Liver (tissue), 9 donors: ENCODE data around the gene MVB12B. TPM values are rescaled to one million over a fixed set of nuclear protein-coding genes. Genes with fewer than 3 reads are reported as not detected.

ENCODE experiments used
- DNase-seq: peaks from one replicate; pipeline ENCODE4 v3.0.0-alpha.2; 2017; ENCODE audit warnings: low spot score
- H3K27ac ChIP-seq, 2 donors: one replicate each; pipeline ENCODE4 v1.7.0; 2013; ENCODE audit warnings: inconsistent platforms in 2 of 2, low read length in 2 of 2, control low read depth in 1 of 2, low read depth in 1 of 2, mild to moderate bottlenecking in 1 of 2
- H3K27me3 ChIP-seq, 4 donors: one replicate each; pipeline versions ENCODE4 v1.6.1 to v1.7.0; 2013; ENCODE audit warnings: low read length in 3 of 4, inconsistent platforms in 1 of 4, mild to moderate bottlenecking in 1 of 4, moderate library complexity in 1 of 4; ENCODE audit not compliant: control insufficient read depth in 4 of 4, insufficient read depth in 4 of 4
- H3K36me3 ChIP-seq, 4 donors: one replicate each; pipeline versions ENCODE4 v1.6.1 to v1.7.0; 2013; ENCODE audit warnings: low read length in 3 of 4, mild to moderate bottlenecking in 3 of 4, low read depth in 1 of 4, moderate library complexity in 1 of 4; ENCODE audit not compliant: control insufficient read depth in 4 of 4, insufficient read depth in 3 of 4
- H3K4me1 ChIP-seq, 4 donors: one replicate each; pipeline versions ENCODE4 v1.6.1 to v1.7.0; 2013; ENCODE audit warnings: low read length in 3 of 4, mild to moderate bottlenecking in 3 of 4, moderate library complexity in 1 of 4; ENCODE audit not compliant: control insufficient read depth in 4 of 4, insufficient read depth in 4 of 4
- H3K4me3 ChIP-seq, 3 donors: one replicate each; pipeline versions ENCODE4 v1.6.1 to v1.7.0; 2013; ENCODE audit warnings: low read length in 3 of 3, control low read depth in 1 of 3, low read depth in 1 of 3, mild to moderate bottlenecking in 1 of 3
- H3K9ac ChIP-seq, 2 donors: one replicate each; pipeline ENCODE4 v1.7.0; 2013; ENCODE audit warnings: low read length in 2 of 2, mild to moderate bottlenecking in 2 of 2, moderate library complexity in 2 of 2, control low read depth in 1 of 2, low read depth in 1 of 2
- H3K9me3 ChIP-seq, 4 donors: one replicate each; pipeline versions ENCODE4 v1.6.1 to v1.7.0; 2013; ENCODE audit warnings: low read length in 3 of 4; ENCODE audit not compliant: control insufficient read depth in 4 of 4
- EGR1 ChIP-seq, 2 donors: IDR thresholded peaks; 2 replicates each; pipeline ENCODE4 v1.6.1; 2016 to 2018; ENCODE audit warnings: antibody characterized with exemption in 2 of 2, low read depth in 2 of 2
- FOXA1 ChIP-seq: IDR thresholded peaks from 2 replicates; pipeline ENCODE4 v1.6.1; 2016; ENCODE audit warnings: antibody characterized with exemption
- FOXA2 ChIP-seq: IDR thresholded peaks from 2 replicates; pipeline ENCODE4 v1.6.1; 2016; ENCODE audit warnings: antibody characterized with exemption
- GABPA ChIP-seq, 2 donors: IDR thresholded peaks in 1 of 2; conservative IDR thresholded peaks in 1 of 2; 2 replicates each; pipeline ENCODE4 v1.6.1; 2016; ENCODE audit warnings: antibody characterized with exemption in 2 of 2, mild to moderate bottlenecking in 1 of 2, moderate library complexity in 1 of 2
- HNF4A ChIP-seq, 2 donors: conservative IDR thresholded peaks; 2 replicates each; pipeline ENCODE4 v1.6.1; 2016; ENCODE audit warnings: antibody characterized with exemption in 2 of 2, mild to moderate bottlenecking in 2 of 2
- HNF4G ChIP-seq: IDR thresholded peaks from 2 replicates; pipeline ENCODE4 v1.6.1; 2016; ENCODE audit warnings: antibody characterized with exemption
- JUND ChIP-seq, 2 donors: IDR thresholded peaks; 2 replicates each; pipeline ENCODE4 v1.6.1; 2016; ENCODE audit warnings: antibody characterized with exemption in 2 of 2
- RAD21 ChIP-seq, 2 donors: IDR thresholded peaks; 2 replicates each; pipeline ENCODE4 v1.6.1; 2016; ENCODE audit warnings: antibody characterized with exemption in 2 of 2, mild to moderate bottlenecking in 2 of 2
- RXRA ChIP-seq, 2 donors: IDR thresholded peaks; 2 replicates each; pipeline ENCODE4 v1.6.1; 2017 to 2018; ENCODE audit warnings: antibody characterized with exemption in 2 of 2, mild to moderate bottlenecking in 1 of 2
- SP1 ChIP-seq: IDR thresholded peaks from 2 replicates; pipeline ENCODE4 v1.6.1; 2018; ENCODE audit warnings: antibody characterized with exemption, mild to moderate bottlenecking
- TAF1 ChIP-seq: conservative IDR thresholded peaks from 2 replicates; pipeline ENCODE4 v1.6.1; 2016; ENCODE audit warnings: antibody characterized with exemption, mild to moderate bottlenecking
- YY1 ChIP-seq: IDR thresholded peaks from 2 replicates; pipeline ENCODE4 v1.6.1; 2016; ENCODE audit warnings: antibody characterized with exemption, mild to moderate bottlenecking
- WGBS: extraction: QIAGEN DNeasy Blood & Tissue Kit; methylation state at CpG from one replicate; pipeline ENCODE4 v1.1.7; 2013; 5-methylcytosine and 5-hydroxymethylcytosine counted together
- polyA plus RNA-seq, 2 donors: library from polyadenylated mRNA; stranded (reverse) in 1 of 2; unstranded in 1 of 2; fragments of 200-250 nt in 1 of 2; fragments of >200 nt in 1 of 2; fragmentation: Nextera tagmentation in 1 of 2; extraction: Ambion mirVana in 1 of 2; gene quantifications; one replicate each; pipeline versions ENCODE4 v1.2.1 to v1.2.3, GENCODE V29; 2013 to 2015
- total RNA-seq, 2 donors: library from RNA; depleted of rRNA; stranded (reverse); fragments of >200 nt; gene quantifications; one replicate each; pipeline ENCODE4 v1.2.3, GENCODE V29; 2014
- TF ChIP-seq, protein P1 (sequence below): fragments of 150-350 bp; IDR thresholded peaks from 2 replicates; pipeline ENCODE4 v1.5.1; 2017; ENCODE audit warnings: improper control_type of control experiment, low read depth, low read length; ENCODE audit not compliant: missing input control
- TF ChIP-seq, protein P2 (sequence below): IDR thresholded peaks from 2 replicates; pipeline ENCODE4 v1.6.1; 2016; ENCODE audit warnings: antibody characterized with exemption
- TF ChIP-seq, protein P3 (sequence below): IDR thresholded peaks from 2 replicates; pipeline ENCODE4 v1.6.1; 2016; ENCODE audit warnings: antibody characterized with exemption
- TF ChIP-seq, protein P4 (sequence below): IDR thresholded peaks from 2 replicates; pipeline ENCODE4 v1.6.1; 2016; ENCODE audit warnings: antibody characterized with exemption, mild to moderate bottlenecking
- donor health status: healthy.
- donor health status: healthy.
- donor health status: healthy.
- donor health status: healthy.
- donor health status: healthy.

Gene MVB12B
- total and polyA plus RNA-seq, 4 donors: 5.3 to 12.4 (median 8.4) TPM

DNA sequence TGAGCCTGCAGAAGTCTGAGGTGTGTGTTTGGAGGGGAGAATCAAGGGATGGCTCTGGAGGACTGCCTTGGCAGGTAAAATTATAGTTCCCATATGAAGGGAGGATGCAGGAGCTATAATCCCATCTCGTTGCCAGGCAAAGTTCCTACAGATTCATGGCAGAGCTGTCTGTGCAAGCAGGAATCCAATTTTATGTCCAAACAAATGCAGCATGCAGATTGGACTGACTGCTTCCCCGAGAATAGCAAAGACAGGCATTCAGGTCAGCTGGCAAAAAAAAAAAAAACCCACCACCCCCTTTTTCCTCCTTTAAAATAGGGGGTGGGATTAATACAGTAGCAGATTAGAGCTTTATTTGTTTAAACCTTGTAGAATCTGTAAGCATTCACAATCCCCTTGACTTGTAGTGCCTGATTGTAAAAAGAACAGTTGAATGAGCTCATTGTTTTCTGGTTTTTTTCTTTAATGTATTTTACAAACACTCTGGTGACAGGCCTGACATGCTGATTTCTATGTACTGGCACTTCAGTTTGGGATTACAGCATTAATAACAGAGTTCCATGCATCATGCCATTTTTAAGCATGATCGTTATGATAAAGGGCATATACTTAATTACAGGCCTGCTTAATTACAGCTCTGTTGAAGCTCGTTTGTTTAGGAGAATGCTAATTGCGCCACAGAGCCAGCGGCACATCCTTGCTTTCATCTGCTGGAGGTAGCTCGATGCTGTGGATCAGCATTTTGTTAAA is 145.7 kb downstream of the MVB12B start (continued):
- TF ChIP-seq TAF1 (no peak), JUND (IDR thresholded peaks at IDR 0.05) (no peak), RAD21 (IDR thresholded peaks at IDR 0.05) (no peak), EGR1 (IDR thresholded peaks at IDR 0.05; ENCODE audit: low read depth in 2 of 2) (no peak), FOXA2 (no peak), HNF4A (conservative IDR thresholded peaks at IDR 0.05) (no peak), YY1 (no peak), FOXA1 (no peak)
- TF ChIP-seq, protein P1, sequence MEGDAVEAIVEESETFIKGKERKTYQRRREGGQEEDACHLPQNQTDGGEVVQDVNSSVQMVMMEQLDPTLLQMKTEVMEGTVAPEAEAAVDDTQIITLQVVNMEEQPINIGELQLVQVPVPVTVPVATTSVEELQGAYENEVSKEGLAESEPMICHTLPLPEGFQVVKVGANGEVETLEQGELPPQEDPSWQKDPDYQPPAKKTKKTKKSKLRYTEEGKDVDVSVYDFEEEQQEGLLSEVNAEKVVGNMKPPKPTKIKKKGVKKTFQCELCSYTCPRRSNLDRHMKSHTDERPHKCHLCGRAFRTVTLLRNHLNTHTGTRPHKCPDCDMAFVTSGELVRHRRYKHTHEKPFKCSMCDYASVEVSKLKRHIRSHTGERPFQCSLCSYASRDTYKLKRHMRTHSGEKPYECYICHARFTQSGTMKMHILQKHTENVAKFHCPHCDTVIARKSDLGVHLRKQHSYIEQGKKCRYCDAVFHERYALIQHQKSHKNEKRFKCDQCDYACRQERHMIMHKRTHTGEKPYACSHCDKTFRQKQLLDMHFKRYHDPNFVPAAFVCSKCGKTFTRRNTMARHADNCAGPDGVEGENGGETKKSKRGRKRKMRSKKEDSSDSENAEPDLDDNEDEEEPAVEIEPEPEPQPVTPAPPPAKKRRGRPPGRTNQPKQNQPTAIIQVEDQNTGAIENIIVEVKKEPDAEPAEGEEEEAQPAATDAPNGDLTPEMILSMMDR: no peak

DNA sequence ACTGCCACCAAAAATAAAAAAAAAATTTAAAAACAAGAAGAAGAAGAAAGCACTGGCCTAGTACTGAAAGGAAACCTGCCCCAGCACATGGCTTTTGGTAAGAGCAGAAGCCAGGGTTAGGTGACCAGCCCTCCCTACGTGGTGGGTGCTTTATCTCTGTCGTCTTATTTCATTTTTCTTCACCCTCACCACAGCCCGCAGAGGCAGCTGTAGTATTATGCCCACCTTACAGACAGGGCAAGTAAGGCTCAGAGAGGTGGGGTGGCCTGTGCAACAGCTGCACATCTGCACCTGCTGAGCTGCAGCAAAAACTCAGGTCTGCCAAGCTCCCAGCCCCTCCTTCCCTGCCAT is 146.3 kb downstream of the MVB12B start:
- peaks cover 0 to 7% (median 2%) of the 10 kb centered on the region in 4 donors for H3K36me3 ChIP-seq
- TF ChIP-seq, protein P1: no peak
- no peaks in the 10 kb centered on the region for H3K27me3 ChIP-seq
- H3K27ac ChIP-seq: no peak overlapping the region
- no peak overlapping the region for H3K9ac ChIP-seq
- 91% methylated on average over 3 of the region's 3 CpGs for WGBS
- H3K9me3 ChIP-seq: no peaks in the 10 kb centered on the region
- no peak for DNase-seq
- no peak overlapping the region for H3K4me3 ChIP-seq
- no peaks in the 10 kb centered on the region for H3K4me1 ChIP-seq

DNA sequence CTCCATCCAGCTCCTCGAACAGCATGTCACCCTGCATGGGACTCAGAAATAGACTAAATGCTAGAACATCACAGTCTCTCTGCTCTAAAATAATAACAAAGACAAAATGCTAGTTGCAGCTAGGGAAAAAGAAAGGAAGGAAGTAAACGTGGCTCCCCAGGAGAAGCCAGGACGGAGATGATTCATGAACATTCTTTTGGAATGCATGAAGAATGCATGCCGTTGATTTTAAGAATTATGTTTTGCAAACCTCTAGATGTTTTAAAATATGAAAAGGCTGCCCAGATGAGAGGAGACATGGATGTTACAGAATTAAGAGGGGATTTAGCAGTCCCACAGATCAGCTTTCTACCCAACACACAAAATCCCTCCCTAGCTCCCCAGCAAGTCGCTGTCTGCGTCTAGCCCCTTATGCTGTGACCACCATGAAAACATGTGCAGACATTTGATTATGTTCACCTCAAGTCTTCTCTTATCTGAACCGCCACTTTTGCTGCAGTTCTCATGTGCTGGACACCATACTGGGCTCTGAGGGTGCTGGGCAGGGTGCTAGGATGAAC is 147.7 kb downstream of the MVB12B start:
- Histone ChIP-seq H3K9ac (no peak overlapping the region), H3K36me3 (peaks cover 0 to 6% (median 0%) of the 10 kb centered on the region in 4 donors), H3K4me3 (no peak overlapping the region), H3K4me1 (no peaks in the 10 kb centered on the region), H3K27ac (no peak overlapping the region), H3K9me3 (no peaks in the 10 kb centered on the region), H3K27me3 (no peaks in the 10 kb centered on the region)
- TF ChIP-seq GABPA (IDR thresholded peaks at IDR 0.05 in 1 of 2, conservative IDR thresholded peaks at IDR 0.05 in 1 of 2) (no peak), TAF1 (no peak), SP1 (no peak), HNF4G (no peak), YY1 (no peak), RXRA (IDR thresholded peaks at IDR 0.05) (no peak), FOXA2 (no peak), RAD21 (IDR thresholded peaks at IDR 0.05) (no peak)
- TF ChIP-seq, protein P2, sequence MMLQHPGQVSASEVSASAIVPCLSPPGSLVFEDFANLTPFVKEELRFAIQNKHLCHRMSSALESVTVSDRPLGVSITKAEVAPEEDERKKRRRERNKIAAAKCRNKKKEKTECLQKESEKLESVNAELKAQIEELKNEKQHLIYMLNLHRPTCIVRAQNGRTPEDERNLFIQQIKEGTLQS: no peak
- TF ChIP-seq, protein P3, sequence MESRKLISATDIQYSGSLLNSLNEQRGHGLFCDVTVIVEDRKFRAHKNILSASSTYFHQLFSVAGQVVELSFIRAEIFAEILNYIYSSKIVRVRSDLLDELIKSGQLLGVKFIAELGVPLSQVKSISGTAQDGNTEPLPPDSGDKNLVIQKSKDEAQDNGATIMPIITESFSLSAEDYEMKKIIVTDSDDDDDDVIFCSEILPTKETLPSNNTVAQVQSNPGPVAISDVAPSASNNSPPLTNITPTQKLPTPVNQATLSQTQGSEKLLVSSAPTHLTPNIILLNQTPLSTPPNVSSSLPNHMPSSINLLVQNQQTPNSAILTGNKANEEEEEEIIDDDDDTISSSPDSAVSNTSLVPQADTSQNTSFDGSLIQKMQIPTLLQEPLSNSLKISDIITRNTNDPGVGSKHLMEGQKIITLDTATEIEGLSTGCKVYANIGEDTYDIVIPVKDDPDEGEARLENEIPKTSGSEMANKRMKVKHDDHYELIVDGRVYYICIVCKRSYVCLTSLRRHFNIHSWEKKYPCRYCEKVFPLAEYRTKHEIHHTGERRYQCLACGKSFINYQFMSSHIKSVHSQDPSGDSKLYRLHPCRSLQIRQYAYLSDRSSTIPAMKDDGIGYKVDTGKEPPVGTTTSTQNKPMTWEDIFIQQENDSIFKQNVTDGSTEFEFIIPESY: no peak
- TF ChIP-seq, protein P4, sequence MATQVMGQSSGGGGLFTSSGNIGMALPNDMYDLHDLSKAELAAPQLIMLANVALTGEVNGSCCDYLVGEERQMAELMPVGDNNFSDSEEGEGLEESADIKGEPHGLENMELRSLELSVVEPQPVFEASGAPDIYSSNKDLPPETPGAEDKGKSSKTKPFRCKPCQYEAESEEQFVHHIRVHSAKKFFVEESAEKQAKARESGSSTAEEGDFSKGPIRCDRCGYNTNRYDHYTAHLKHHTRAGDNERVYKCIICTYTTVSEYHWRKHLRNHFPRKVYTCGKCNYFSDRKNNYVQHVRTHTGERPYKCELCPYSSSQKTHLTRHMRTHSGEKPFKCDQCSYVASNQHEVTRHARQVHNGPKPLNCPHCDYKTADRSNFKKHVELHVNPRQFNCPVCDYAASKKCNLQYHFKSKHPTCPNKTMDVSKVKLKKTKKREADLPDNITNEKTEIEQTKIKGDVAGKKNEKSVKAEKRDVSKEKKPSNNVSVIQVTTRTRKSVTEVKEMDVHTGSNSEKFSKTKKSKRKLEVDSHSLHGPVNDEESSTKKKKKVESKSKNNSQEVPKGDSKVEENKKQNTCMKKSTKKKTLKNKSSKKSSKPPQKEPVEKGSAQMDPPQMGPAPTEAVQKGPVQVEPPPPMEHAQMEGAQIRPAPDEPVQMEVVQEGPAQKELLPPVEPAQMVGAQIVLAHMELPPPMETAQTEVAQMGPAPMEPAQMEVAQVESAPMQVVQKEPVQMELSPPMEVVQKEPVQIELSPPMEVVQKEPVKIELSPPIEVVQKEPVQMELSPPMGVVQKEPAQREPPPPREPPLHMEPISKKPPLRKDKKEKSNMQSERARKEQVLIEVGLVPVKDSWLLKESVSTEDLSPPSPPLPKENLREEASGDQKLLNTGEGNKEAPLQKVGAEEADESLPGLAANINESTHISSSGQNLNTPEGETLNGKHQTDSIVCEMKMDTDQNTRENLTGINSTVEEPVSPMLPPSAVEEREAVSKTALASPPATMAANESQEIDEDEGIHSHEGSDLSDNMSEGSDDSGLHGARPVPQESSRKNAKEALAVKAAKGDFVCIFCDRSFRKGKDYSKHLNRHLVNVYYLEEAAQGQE: no peak
- TF ChIP-seq, protein P1: no peak
- WGBS: 94% methylated on average over 7 of the region's 7 CpGs
- DNase-seq: no peak
